Ammon's horn (tissue), 1 donor: Measurements from ENCODE around the gene HOXA5.
A peak's percentile ranks its signal among the peaks of the same experiment; 100 is the strongest.

Source experiments
- DNase-seq: peaks from one replicate; pipeline ENCODE4 v3.0.0-alpha.2; 2016; ENCODE audit warnings: low spot score

HOXA5 gene

GRCh38 chr7:27106181-27106900, 37.1 kb downstream of the HOXA5 start:
- no peak for DNase-seq

GRCh38 chr7:27105301-27106031, 38.0 kb downstream of the HOXA5 start:
- DNase-seq: no peak

- DNase-seq: no peak
These were observed 39.0 kb downstream of the HOXA5 start for GRCh38 chr7:27104341-27105058.

GRCh38 chr7:27103489-27104226, 39.8 kb downstream of the HOXA5 start:
- DNase-seq: no peak

- DNase-seq: no peak
These were observed 40.7 kb downstream of the HOXA5 start, which contains the start of gene HOXA2 for GRCh38 chr7:27102581-27103442. Gene HOXA2 (minus strand): TSS chr7:27102683. CDS start chr7:27102500, 183 bp downstream.

- DNase-seq: no peak
These were observed 41.4 kb downstream of the HOXA5 start for GRCh38 chr7:27101957-27102580.

DNA sequence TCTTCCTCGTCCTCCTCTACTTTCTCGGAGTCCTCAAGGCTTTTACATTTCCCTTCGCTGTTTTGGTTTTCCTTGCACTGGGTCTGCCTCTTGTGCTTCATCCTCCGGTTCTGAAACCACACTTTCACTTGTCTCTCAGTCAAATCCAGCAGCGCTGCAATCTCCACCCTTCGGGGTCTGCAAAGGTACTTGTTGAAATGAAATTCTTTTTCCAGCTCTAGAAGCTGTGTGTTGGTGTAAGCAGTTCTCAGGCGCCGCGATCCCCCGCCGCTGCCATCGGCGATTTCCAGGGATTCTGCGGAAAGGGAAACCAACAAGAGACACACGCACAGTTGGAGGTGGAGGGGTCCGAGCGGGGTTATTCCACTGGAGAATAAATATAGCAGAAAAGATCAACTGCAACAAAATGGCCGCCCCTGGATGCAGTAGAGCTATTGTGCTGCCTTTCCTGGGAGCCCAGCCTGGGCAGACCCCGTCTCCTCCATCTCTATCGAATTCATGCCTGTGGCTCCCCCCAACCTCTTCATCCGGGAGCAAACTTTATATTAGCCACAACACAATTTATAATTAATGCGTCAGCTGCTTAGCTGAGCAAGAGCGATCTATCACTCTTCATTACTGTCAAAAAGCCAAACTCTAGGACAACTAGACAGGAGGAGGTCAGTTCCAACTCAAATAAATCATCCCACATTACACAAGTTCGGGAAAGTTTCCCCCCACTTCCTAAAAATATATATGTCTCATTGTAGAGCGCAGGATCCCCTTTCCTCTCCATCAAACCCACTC, 42.1 kb downstream of the HOXA5 start:
- no peak for DNase-seq

DNA sequence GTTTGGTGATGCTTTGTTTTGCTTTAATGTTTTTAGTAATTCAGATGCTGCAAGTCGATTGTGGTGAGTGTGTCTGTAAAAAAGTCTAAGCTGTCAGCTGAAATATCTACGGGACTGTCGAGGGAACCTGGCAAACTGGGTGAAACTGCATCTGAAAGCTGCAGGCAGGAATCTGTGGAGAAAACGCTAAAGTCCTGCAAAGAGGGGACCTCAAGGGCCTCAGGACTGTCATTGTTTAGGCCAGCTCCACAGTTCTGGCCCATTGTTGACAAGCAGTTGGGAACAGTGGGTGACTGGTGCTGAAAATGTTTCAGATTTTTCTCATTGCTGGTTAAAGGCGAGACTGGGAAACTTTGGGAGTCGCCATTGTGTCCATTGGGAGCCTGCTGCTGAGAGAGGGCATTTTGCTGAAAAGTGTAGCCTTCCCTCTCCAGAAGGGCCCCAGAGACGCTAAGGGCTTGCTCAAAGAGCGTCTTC, 42.7 kb downstream of the HOXA5 start:
- DNase-seq: no peak

- no peak for DNase-seq
These were observed 43.8 kb downstream of the HOXA5 start for GRCh38 chr7:27099453-27100370.

- DNase-seq: no peak
These were observed 44.7 kb downstream of the HOXA5 start for GRCh38 chr7:27098578-27099451.

DNA sequence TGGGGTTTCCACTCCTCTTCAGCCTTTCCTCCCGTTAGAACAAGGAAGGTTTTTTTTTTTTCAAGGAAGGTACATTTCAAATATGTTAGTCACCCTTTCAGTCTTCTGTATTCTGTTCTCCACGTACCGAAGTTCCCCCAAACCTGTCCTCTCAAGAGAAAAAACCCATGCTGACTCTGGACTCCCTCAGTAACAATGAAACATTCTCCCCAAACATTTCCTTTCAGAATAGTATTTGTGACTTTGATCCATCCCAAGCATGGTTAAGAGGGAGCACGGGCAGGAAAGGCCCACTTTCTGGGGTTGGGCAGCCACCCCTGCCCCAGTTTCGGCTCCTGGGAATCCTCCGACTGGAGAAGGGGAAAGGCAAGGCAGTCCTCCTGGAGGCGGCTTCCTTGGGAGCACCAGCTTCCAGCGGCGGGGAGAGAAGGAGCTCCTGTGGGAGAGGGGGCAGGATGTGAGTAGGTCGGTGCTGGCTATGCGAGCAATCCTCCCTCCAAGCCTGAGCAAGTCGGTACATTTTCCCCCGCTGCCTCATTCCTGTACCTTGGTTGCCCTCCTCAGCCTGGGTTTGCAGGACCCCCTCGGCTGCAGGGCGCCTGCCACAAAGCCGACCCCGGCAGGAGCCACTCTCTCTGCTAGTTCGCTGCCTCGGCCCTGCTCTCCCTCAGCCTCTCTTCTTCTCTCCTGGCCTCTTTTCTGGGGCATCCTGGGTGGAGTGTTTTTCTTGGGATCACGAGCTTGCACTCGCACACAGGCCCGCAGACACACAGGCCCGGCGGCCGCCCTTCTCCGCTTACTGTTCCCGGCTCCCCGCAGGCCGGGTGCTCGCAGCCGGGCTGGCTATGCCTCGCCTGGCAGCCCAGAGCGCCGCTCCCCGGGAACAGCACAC, 45.5 kb downstream of the HOXA5 start:
- no peak for DNase-seq

GRCh38 chr7:27096768-27097514, 46.5 kb downstream of the HOXA5 start:
- peak; percentile 12 for DNase-seq

DNA sequence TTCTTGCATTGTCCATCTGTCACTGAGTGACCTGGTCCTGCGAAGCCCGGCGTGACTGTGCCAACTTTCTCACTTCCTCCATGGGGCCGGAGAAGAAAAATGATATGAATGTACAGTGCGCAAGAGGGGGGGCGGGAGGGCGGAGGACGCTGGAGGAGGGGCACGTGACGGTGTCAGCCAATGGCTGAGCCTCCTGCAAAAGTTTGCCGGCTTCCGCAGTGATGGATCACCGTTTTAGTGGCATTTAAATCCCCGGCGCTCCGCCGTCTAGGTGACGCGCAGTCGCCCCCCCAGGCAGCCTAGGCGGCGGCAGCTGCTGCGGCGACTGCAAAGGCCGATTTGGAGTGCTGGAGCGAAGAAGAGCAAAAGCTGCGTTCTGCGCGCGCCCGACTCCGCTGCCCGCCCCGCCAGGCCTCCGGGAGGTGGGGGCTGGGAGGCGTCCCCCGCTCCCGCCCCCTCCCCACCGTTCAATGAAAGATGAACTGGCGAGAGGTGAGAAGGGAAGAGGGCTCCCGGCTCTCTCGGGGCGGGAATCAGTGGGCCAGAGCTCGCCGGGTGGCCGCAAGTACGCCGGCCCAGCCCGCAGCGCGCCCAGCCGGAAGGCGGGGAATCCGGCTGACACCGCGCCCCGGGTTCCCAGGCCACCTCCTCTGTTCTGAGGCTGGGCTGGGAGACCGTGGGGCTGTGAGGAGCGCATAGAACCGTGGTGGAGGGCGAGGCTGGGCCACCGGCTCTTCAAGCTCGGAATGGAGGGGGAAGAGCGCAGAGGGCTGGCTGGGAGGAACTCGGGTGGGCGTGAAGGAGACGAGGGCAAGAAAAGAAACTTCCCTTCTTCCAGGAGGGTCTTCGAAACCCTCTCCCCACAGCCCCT, 47.3 kb downstream of the HOXA5 start, which contains the start of gene HOXA1:
Gene HOXA1, minus strand, starts transcription at position 104 of the 871 bp plus-strand sequence. Its CDS starts 88 bp downstream, at position 16.
- peak; percentile 23 for DNase-seq

DNA sequence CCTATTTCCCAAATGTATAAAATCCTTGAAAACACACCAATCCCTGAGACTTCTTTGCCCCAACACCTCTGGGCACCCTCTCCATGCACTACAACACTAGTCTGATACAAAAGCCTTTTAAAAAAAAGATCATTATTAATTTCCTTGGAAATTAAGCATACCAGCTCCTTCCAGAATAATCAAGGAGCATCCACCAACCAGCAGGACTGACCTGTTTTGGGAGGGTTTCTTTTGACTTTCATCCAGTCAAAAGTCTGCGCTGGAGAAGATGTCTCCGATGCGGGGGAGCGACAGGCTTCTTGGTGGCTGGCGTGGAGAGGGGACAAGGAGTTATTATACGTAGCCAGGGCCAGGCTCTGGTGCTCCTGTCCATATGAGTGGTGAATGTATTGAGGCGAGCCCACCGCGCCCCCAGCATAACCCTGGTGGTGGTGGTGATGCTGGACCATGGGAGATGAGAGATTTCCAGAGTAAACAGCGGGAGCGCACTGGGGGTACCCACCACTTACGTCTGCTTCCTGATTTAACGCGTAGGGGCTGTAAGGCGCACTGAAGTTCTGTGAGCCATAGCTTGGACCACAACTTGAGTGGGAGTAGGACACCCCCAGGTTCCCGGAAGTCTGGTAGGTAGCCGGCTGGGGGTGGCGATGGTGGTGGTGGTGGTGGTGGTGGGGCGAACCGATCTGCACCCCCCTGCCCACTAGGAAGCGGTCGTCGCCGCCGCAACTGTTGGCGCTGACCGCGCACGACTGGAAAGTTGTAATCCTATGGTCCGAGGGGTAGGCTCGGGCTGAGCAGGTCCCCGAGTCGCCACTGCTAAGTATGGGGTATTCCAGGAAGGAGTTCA, 48.2 kb downstream of the HOXA5 start:
- no peak for DNase-seq
